PC-3 (cell line): ENCODE measurements around the gene PRADC1. TPM values are rescaled to one million over a fixed set of nuclear protein-coding genes. Genes with fewer than 3 reads are reported as not detected.

Experiments used
- ATAC-seq: fragments of 200-7000 bp; cut with Tn5 transposase; 2 replicates; pipeline ENCODE4 v1.9.1; 2020; ENCODE audit warnings: mild to moderate bottlenecking, moderate library complexity
- BruUV-seq: library from RNA; stranded (reverse); fragments of 400-500 nt; replicated peaks from 2 replicates; lab custom pipeline; 2021; lab: Mats Ljungman, UMichigan
- CTCF ChIA-PET: fragments of 300-600 bp; sonication (Branson Sonifier 250); formaldehyde crosslinking; loops from one replicate; lab custom pipeline; 2022; ENCODE audit warnings: antibody characterized with exemption; lab: Charles Lee
- POLR2A ChIA-PET: fragments of 300-600 bp; sonication (Branson Sonifier 250); formaldehyde crosslinking; loops from one replicate; lab custom pipeline; 2022; ENCODE audit warnings: antibody characterized with exemption; ENCODE audit not compliant: unreplicated experiment; lab: Charles Lee
- DNase-seq: peaks from one replicate; pipeline ENCODE4 v3.0.0-alpha.2; 2015
- H2AFZ ChIP-seq: fragments of 300-600 bp; sonication (generic); 2 replicates; pipeline ENCODE4 v1.6.0; 2016; ENCODE audit warnings: antibody characterized with exemption, low read length
- H3F3A ChIP-seq: fragments of 300-600 bp; sonication (generic); one replicate; pipeline ENCODE4 v1.6.0; 2017; ENCODE audit warnings: antibody characterized with exemption, low read length, control low read depth, mild to moderate bottlenecking; ENCODE audit not compliant: unreplicated experiment
- H3K27ac ChIP-seq: fragments of 300-600 bp; sonication (generic); 2 replicates; pipeline ENCODE4 v1.5.1; 2016; ENCODE audit warnings: mild to moderate bottlenecking, low read length
- H3K27me3 ChIP-seq: fragments of 300-600 bp; sonication (generic); 2 replicates; pipeline ENCODE4 v1.6.1; 2016; ENCODE audit warnings: low read length, mixed read lengths
- H3K36me3 ChIP-seq: fragments of 300-600 bp; sonication (generic); 2 replicates; pipeline ENCODE4 v1.6.1; 2016; ENCODE audit warnings: low read depth, mixed run types, low read length, mixed read lengths
- H3K4me1 ChIP-seq: fragments of 300-600 bp; sonication (generic); 2 replicates; pipeline ENCODE4 v1.5.1; 2016; ENCODE audit warnings: low read length; ENCODE audit not compliant: insufficient read depth
- H3K4me2 ChIP-seq: fragments of 300-600 bp; sonication (generic); 2 replicates; pipeline ENCODE4 v1.6.0; 2016; ENCODE audit warnings: low read length
- H3K4me3 ChIP-seq: fragments of 300-600 bp; sonication (generic); 2 replicates; pipeline ENCODE4 v1.5.1; 2016; ENCODE audit warnings: mild to moderate bottlenecking, low read length, mixed read lengths
- H3K79me2 ChIP-seq: fragments of 300-600 bp; sonication (generic); 2 replicates; pipeline ENCODE4 v1.6.1; 2017; ENCODE audit warnings: low read length, mixed read lengths
- H3K9ac ChIP-seq: fragments of 300-600 bp; sonication (generic); 2 replicates; pipeline ENCODE4 v1.6.0; 2016; ENCODE audit warnings: mild to moderate bottlenecking, low read length
- H3K9me2 ChIP-seq: fragments of 300-600 bp; sonication (generic); replicated peaks from 2 replicates; pipeline ENCODE4 v1.6.1; 2016; ENCODE audit warnings: mixed run types, low read length, mixed read lengths
- H3K9me3 ChIP-seq: fragments of 300-600 bp; sonication (generic); 2 replicates; pipeline ENCODE4 v1.6.1; 2016; ENCODE audit warnings: low read length, mixed read lengths
- H4K20me1 ChIP-seq: fragments of 300-600 bp; sonication (generic); 2 replicates; pipeline ENCODE4 v1.6.1; 2016; ENCODE audit warnings: low read length, mixed read lengths
- CTCF ChIP-seq: fragments of 300-600 bp; sonication (generic); conservative IDR thresholded peaks from 2 replicates; pipeline ENCODE4 v1.5.1; 2017; ENCODE audit warnings: antibody characterized with exemption, low read depth, mild to moderate bottlenecking, low read length
- EZH2 ChIP-seq: fragments of 300-600 bp; sonication (generic); IDR thresholded peaks from one replicate; pipeline ENCODE4 v1.6.1; 2017; ENCODE audit warnings: antibody characterized with exemption, mild to moderate bottlenecking, low read length; ENCODE audit not compliant: unreplicated experiment
- EZH2phosphoT487 ChIP-seq: fragments of 300-600 bp; sonication (generic); IDR thresholded peaks from 2 replicates; pipeline ENCODE4 v1.6.1; 2018; ENCODE audit warnings: mild to moderate bottlenecking, antibody characterized with exemption, low read length, borderline replicate concordance
- intact Hi-C: fragments of 100-400 bp; cut with micrococcal nuclease; formaldehyde crosslinking; loops from 2 replicates; pipeline ENCODE4 v1.9.0; 2023
- total RNA-seq: library from RNA; depleted of rRNA; stranded (reverse); fragments of >200 nt; gene quantifications from 2 replicates; pipeline ENCODE4 v1.2.3, GENCODE V29; 2014

Gene PRADC1
- total RNA-seq, 1 experiment from 2014 or later = 62.5 TPM

- CTCF ChIA-PET = no interaction called here
- TF ChIP-seq EZH2phosphoT487 (no peak), EZH2 (no peak), CTCF (no peak)
- peaks cover 51% of the 10 kb centered on the region for H3K79me2 ChIP-seq
These were observed 15.2 kb downstream of the PRADC1 start for GRCh38 chr2:73217826-73218225.

GRCh38 chr2:73217160-73217559 lies 15.9 kb downstream of the PRADC1 start:
- no peak for ATAC-seq
- Histone ChIP-seq H4K20me1 (no peaks in the 10 kb centered on the region), H3K4me3 (no peak overlapping the region), H3K79me2 (peaks cover 51% of the 10 kb centered on the region), H3K9me3 (no peaks in the 10 kb centered on the region), H3K4me1 (peaks cover 25% of the 10 kb centered on the region), H3K9me2 (no peaks in the 10 kb centered on the region), H3K9ac (no peak overlapping the region), H3K4me2 (no peak overlapping the region), H3K27ac (no peak overlapping the region), H2AFZ (no peak overlapping the region), H3F3A (no peaks in the 10 kb centered on the region), H3K27me3 (no peaks in the 10 kb centered on the region), H3K36me3 (peaks cover 6% of the 10 kb centered on the region; the same call in 1 of the 2 replicates)
- TF ChIP-seq EZH2 = no peak
- no peak for TF ChIP-seq EZH2phosphoT487
- no peak for TF ChIP-seq CTCF
- ChIA-PET CTCF (no interaction called here), POLR2A (no interaction called here)
- BruUV-seq = no TSS peak
- intact Hi-C loops = no loop called here
- DNase-seq = no peak

More at GRCh38 chr2:73217826-73218225, 15.2 kb downstream of the PRADC1 start:
- no TSS peak for BruUV-seq
- no peaks in the 10 kb centered on the region for H3F3A ChIP-seq
- peaks cover 25% of the 10 kb centered on the region for H3K4me1 ChIP-seq
- no peaks in the 10 kb centered on the region for H3K27me3 ChIP-seq
- H3K9me3 ChIP-seq = no peaks in the 10 kb centered on the region
- intact Hi-C loops = no loop called here
- no peak overlapping the region for H3K27ac ChIP-seq
- no peak overlapping the region for H3K4me3 ChIP-seq
- peaks cover 8% of the 10 kb centered on the region; the same call in 1 of the 2 replicates for H3K36me3 ChIP-seq
- peak overlapping the region; percentile 15; the same call in 1 of the 2 replicates for H3K4me2 ChIP-seq
- H3K9me2 ChIP-seq = no peaks in the 10 kb centered on the region
- no peak overlapping the region for H2AFZ ChIP-seq
- no peak overlapping the region for H3K9ac ChIP-seq
- ATAC-seq (no peak), DNase-seq (peak; percentile 19)
- H4K20me1 ChIP-seq = no peaks in the 10 kb centered on the region
- POLR2A ChIA-PET = no interaction called here

- no peaks in the 10 kb centered on the region for H3K9me2 ChIP-seq
- peaks cover 51% of the 10 kb centered on the region for H3K79me2 ChIP-seq
- peak overlapping the region; percentile 90 for H3K9ac ChIP-seq
- POLR2A ChIA-PET = no interaction called here
- DNase-seq (no peak), ATAC-seq (no peak)
- no peak overlapping the region for H3K27ac ChIP-seq
- H3K4me1 ChIP-seq = peaks cover 25% of the 10 kb centered on the region
- 0 out of 2 replicates have a peak, but pooled peaks cover 2% of the 10 kb centered on the region for H3K36me3 ChIP-seq
- H3K9me3 ChIP-seq = no peaks in the 10 kb centered on the region
- no peak overlapping the region for H2AFZ ChIP-seq
- H3K27me3 ChIP-seq = no peaks in the 10 kb centered on the region
- peak overlapping the region; percentile 77 for H3K4me3 ChIP-seq
- intact Hi-C loops = no loop called here
- BruUV-seq = no TSS peak
- CTCF ChIA-PET = no interaction called here
- TF ChIP-seq CTCF (no peak), EZH2phosphoT487 (no peak), EZH2 (no peak)
- H4K20me1 ChIP-seq = no peaks in the 10 kb centered on the region
- H3F3A ChIP-seq = no peaks in the 10 kb centered on the region
- peak overlapping the region; percentile 85 for H3K4me2 ChIP-seq
These were observed 17.8 kb downstream of the PRADC1 start for GRCh38 chr2:73215254-73215653.
